ENCODE results near the gene ABAT. TPM values are rescaled to one million over a fixed set of nuclear protein-coding genes. Genes with fewer than 3 reads are reported as not detected.

Gene ABAT
- total RNA-seq, 1 experiment from 2014 or later, result 4.7 TPM

DNA sequence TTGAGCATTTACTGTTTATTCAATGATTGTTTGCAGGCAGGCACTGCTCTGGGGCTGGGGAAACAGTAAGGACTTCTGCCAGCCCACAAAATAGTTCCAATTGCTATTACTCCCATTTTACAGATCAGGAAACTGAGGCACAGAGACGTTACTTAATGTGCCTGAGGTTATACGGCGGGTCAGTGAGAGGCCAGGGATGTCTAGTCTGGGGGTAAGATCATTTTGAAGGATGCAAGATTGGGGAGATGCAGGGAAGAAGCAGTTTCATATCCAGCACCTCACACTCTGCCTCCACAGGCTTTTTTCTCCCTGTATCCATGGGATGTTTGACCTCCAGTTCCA, 46.5 kb downstream of the ABAT start:
- ATAC-seq (no peak), DNase-seq (ENCODE audit: low read depth, low spot score) (no peak)
- CTCF ChIA-PET, result no interaction called here
- Histone ChIP-seq H3K4me1 (ENCODE audit: control insufficient read depth in 1 of 2, insufficient read depth in 2 of 2, low read length in 2 of 2) (no peaks in the 10 kb centered on the region), H3K36me3 (ENCODE audit: control insufficient read depth in 1 of 2, insufficient read depth in 2 of 2, low read length in 2 of 2) (no peaks in the 10 kb centered on the region), H2AFZ (ENCODE audit: low read depth, low read length, poor library complexity, severe bottlenecking) (no peak overlapping the region), H3K9me3 (ENCODE audit: control insufficient read depth in 1 of 2, insufficient read depth in 1 of 2, low read depth in 1 of 2, low read length in 2 of 2) (peaks cover 3 to 6% of the 10 kb centered on the region in 2 experiments; a peak in 2 of 4 replicates), H3K4me2 (ENCODE audit: low read length) (no peak overlapping the region), H3K27ac (ENCODE audit: low read depth, low read length) (no peak overlapping the region), H3K9me2 (ENCODE audit: insufficient read depth) (no peaks in the 10 kb centered on the region), H4K20me1 (ENCODE audit: insufficient read depth) (no peaks in the 10 kb centered on the region), H3K9ac (ENCODE audit: low read length) (no peak overlapping the region), H3K27me3 (ENCODE audit: insufficient read depth, low read length) (no peaks in the 10 kb centered on the region), H3K79me2 (ENCODE audit: insufficient read depth, low read length) (no peaks in the 10 kb centered on the region), H3K4me3 (replicated peaks in 1 of 2; ENCODE audit: low read depth in 1 of 2, low read length in 2 of 2) (no peak overlapping the region)
- BruUV-seq (replicated peaks), result no TSS peak
- POLR2A ChIA-PET, result no interaction called here
- intact Hi-C loops (cut with micrococcal nuclease), result no loop called here
- TF ChIP-seq SRF (IDR thresholded peaks at IDR 0.05; ENCODE audit: low read depth) (no peak), FOSL1 (IDR thresholded peaks at IDR 0.05; ENCODE audit: low read depth) (no peak), EZH2phosphoT487 (IDR thresholded peaks at IDR 0.05; ENCODE audit: borderline replicate concordance) (no peak), SP1 (IDR thresholded peaks at IDR 0.05; ENCODE audit: low read depth) (no peak), POLR2AphosphoS5 (IDR thresholded peaks at IDR 0.05; ENCODE audit: low read depth, low read length) (no peak), RAD21 (IDR thresholded peaks at IDR 0.05; ENCODE audit: low read depth) (no peak), YY1 (IDR thresholded peaks at IDR 0.05; ENCODE audit: extremely low read depth, insufficient replicate concordance, low read depth, low read length) (no peak), CEBPB (IDR thresholded peaks at IDR 0.05; ENCODE audit: low read depth) (no peak)
- RAD21 ChIA-PET (ENCODE audit: low non-redundant PET in 1 of 2, low total read pairs in 2 of 2, uncharacterized antibody in 2 of 2, unreplicated experiment in 2 of 2), result no interaction called here

GRCh38 chr16:8721336-8722024, 47.1 kb downstream of the ABAT start:
- Histone ChIP-seq H3K79me2 (ENCODE audit: insufficient read depth, low read length) (no peaks in the 10 kb centered on the region), H4K20me1 (ENCODE audit: insufficient read depth) (no peaks in the 10 kb centered on the region), H3K9me3 (ENCODE audit: control insufficient read depth in 1 of 2, insufficient read depth in 1 of 2, low read depth in 1 of 2, low read length in 2 of 2) (peaks cover 3 to 6% of the 10 kb centered on the region in 2 experiments; a peak in 2 of 4 replicates), H3K4me3 (replicated peaks in 1 of 2; ENCODE audit: low read depth in 1 of 2, low read length in 2 of 2) (no peak overlapping the region), H3K9me2 (ENCODE audit: insufficient read depth) (no peaks in the 10 kb centered on the region), H2AFZ (ENCODE audit: low read depth, low read length, poor library complexity, severe bottlenecking) (no peak overlapping the region), H3K27me3 (ENCODE audit: insufficient read depth, low read length) (no peaks in the 10 kb centered on the region), H3K4me2 (ENCODE audit: low read length) (no peak overlapping the region), H3K36me3 (ENCODE audit: control insufficient read depth in 1 of 2, insufficient read depth in 2 of 2, low read length in 2 of 2) (no peaks in the 10 kb centered on the region), H3K4me1 (ENCODE audit: control insufficient read depth in 1 of 2, insufficient read depth in 2 of 2, low read length in 2 of 2) (no peaks in the 10 kb centered on the region), H3K9ac (ENCODE audit: low read length) (no peak overlapping the region), H3K27ac (ENCODE audit: low read depth, low read length) (no peak overlapping the region)
- POLR2A ChIA-PET, result no interaction called here
- no peak for DNase-seq (ENCODE audit: low read depth, low spot score)
- intact Hi-C loops (cut with micrococcal nuclease), result no loop called here
- RAD21 ChIA-PET (ENCODE audit: low non-redundant PET in 1 of 2, low total read pairs in 2 of 2, uncharacterized antibody in 2 of 2, unreplicated experiment in 2 of 2), result no interaction called here
- CTCF ChIA-PET, result no interaction called here
- no TSS peak for BruUV-seq (replicated peaks)
- no peak for TF ChIP-seq FOSL1 (IDR thresholded peaks at IDR 0.05; ENCODE audit: low read depth)
- no peak for TF ChIP-seq EZH2phosphoT487 (IDR thresholded peaks at IDR 0.05; ENCODE audit: borderline replicate concordance)
- TF ChIP-seq EZH2 (IDR thresholded peaks at IDR 0.05), result no peak
- no peak for TF ChIP-seq ELF1 (IDR thresholded peaks at IDR 0.05; ENCODE audit: borderline replicate concordance, low read depth)
- TF ChIP-seq TCF7L2 (IDR thresholded peaks at IDR 0.05; ENCODE audit: borderline replicate concordance, extremely low read depth, insufficient read depth, insufficient read length), result no peak
- no peak for TF ChIP-seq EGR1 (IDR thresholded peaks at IDR 0.05; ENCODE audit: low read depth)
- TF ChIP-seq ZFX (IDR thresholded peaks at IDR 0.05), result no peak
- no peak for TF ChIP-seq RAD21 (IDR thresholded peaks at IDR 0.05; ENCODE audit: low read depth)
- TF ChIP-seq POLR2A (IDR thresholded peaks at IDR 0.05; ENCODE audit: borderline replicate concordance, extremely low read depth, insufficient read depth, insufficient read length), result no peak
- no peak for TF ChIP-seq CEBPB (IDR thresholded peaks at IDR 0.05; ENCODE audit: low read depth)
- no peak for TF ChIP-seq JUND (IDR thresholded peaks at IDR 0.05)
- no peak for TF ChIP-seq SP1 (IDR thresholded peaks at IDR 0.05; ENCODE audit: low read depth)
- no peak for ATAC-seq
